ENCODE data around the gene C6orf15.

C6orf15 gene

GRCh38 chr6:31126396-31127175, 14.2 kb upstream of the C6orf15 start:
- Histone ChIP-seq H3K4me3 (ENCODE audit: low read length) (no peak overlapping the region), H3K27me3 (ENCODE audit: control insufficient read depth, insufficient read depth, low read length) (no peaks in the 10 kb centered on the region), H3K9ac (ENCODE audit: low read length) (no peak overlapping the region), H3K4me1 (ENCODE audit: control insufficient read depth, insufficient read depth, low read length) (peaks cover 22% of the 10 kb centered on the region), H3K27ac (ENCODE audit: low read depth, low read length) (no peak overlapping the region), H3K36me3 (ENCODE audit: control insufficient read depth, insufficient read depth, low read length) (no peaks in the 10 kb centered on the region)

- H3K9ac ChIP-seq (ENCODE audit: low read length): no peak overlapping the region
- H3K27me3 ChIP-seq (ENCODE audit: control insufficient read depth, insufficient read depth, low read length): no peaks in the 10 kb centered on the region
- peaks cover 22% of the 10 kb centered on the region for H3K4me1 ChIP-seq (ENCODE audit: control insufficient read depth, insufficient read depth, low read length)
- no peaks in the 10 kb centered on the region for H3K36me3 ChIP-seq (ENCODE audit: control insufficient read depth, insufficient read depth, low read length)
- no peak overlapping the region for H3K4me3 ChIP-seq (ENCODE audit: low read length)
- H3K27ac ChIP-seq (ENCODE audit: low read depth, low read length): peak overlapping the region; percentile 6
Measured at GRCh38 chr6:31125586-31126363, 13.4 kb upstream of the C6orf15 start.

DNA sequence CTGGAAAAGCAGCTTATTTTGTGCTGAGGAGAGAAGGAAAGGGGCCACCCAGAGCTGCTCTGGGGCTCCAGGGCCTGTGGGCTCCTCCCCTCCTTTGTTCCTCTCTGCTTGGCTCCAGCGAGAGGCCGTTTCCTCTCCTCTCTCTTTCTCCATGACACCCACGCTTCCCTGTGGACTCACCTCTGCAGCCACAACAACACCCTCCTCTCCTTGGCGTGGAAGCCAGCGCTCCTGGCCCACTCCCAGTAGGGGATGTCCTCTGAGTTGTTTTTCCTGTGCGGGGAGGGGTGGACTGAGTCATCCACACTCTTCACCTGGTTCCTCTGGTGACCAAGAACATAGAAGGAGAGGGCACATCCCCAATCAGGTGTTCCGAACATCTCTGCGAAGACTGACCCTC, 12.8 kb upstream of the C6orf15 start:
- no peaks in the 10 kb centered on the region for H3K36me3 ChIP-seq (ENCODE audit: control insufficient read depth, insufficient read depth, low read length)
- H3K4me1 ChIP-seq (ENCODE audit: control insufficient read depth, insufficient read depth, low read length): peaks cover 22% of the 10 kb centered on the region
- H3K27ac ChIP-seq (ENCODE audit: low read depth, low read length): peak overlapping the region; percentile 6
- no peaks in the 10 kb centered on the region for H3K27me3 ChIP-seq (ENCODE audit: control insufficient read depth, insufficient read depth, low read length)
- H3K9ac ChIP-seq (ENCODE audit: low read length): no peak overlapping the region
- H3K4me3 ChIP-seq (ENCODE audit: low read length): no peak overlapping the region

DNA sequence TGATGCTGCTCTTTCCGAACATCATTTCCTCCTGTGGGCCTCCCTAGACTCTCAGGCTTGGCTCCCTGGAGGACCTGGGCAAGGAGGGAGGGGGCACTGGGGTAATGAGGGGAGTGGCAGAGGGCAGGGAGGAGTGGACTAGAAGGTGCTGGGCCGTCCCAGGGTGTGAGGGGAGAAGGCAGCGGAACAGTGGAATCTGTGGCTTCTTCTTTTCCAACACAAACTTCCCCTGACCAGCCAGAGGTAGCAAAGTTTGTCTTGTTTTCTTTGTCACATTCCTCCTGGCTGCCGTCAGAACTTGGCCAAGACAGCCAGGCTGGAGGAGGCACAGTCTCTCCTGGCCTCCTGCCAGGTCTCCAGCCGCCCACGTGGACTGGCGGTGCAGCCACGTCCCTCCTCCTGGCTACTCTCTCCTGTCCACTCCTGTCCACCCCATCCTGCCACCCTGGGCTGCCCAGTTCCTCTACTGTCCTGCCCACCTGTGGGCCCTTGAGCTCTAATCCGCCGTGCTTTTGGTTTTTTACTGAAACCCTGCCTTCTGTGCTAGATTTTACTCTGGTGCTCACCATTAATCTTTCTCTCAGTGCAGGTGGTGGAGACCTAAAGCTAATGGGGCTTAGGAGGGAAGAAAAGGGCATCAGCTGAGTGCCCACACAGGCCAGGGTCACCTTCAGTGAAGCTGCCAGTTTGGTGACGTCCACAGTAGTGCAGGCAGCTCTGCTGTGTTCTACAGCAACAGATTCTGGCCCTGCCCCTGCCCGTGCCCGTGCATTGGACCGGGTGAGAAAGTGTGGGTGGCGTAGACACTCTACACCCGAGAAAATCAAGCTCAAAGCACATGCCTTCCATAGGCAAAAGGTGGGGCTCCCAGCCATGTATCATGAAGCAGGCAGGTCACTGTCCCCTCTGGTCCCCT, 10.7 kb upstream of the C6orf15 start:
- H3K27ac ChIP-seq (ENCODE audit: low read depth, low read length): peak overlapping the region; percentile 80
- no peaks in the 10 kb centered on the region for H3K36me3 ChIP-seq (ENCODE audit: control insufficient read depth, insufficient read depth, low read length)
- H3K4me1 ChIP-seq (ENCODE audit: control insufficient read depth, insufficient read depth, low read length): peaks cover 22% of the 10 kb centered on the region
- H3K9ac ChIP-seq (ENCODE audit: low read length): no peak overlapping the region
- H3K4me3 ChIP-seq (ENCODE audit: low read length): no peak overlapping the region
- peaks cover 3% of the 10 kb centered on the region for H3K27me3 ChIP-seq (ENCODE audit: control insufficient read depth, insufficient read depth, low read length)

DNA sequence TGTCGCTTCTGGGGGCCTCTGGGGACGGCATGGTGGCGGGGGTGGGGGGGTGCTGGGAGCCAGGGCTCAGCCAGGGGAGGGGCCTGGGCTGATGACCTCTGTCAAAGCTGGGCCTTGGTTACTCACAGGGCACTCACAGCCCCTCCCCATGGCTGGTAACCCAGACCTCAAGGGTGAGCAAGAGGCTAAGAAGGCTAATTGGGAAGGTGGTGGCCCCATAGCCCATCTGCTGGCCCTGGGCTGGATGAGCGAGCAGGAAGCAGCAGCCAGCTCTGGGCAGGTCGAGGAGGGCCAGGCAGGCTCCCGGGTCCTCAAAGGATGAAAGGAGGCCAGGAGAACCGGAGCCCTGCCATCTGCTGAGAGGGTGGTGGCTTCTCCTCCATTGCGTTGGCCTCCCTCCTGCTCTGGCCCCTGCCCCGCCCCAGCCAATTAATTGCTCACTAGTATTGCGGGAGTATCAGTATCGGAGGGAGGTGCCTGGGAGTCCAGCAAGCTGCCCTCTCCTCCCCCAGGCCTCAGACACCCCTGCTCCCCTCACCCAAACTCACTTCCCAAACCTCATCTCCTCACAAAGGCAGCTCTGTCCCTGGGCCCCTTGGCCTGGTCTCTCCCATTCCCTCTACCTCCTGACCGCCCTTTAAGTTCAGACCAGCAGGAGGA, 8.9 kb upstream of the C6orf15 start:
- Histone ChIP-seq H3K4me3 (ENCODE audit: low read length) (no peak overlapping the region), H3K9ac (ENCODE audit: low read length) (no peak overlapping the region)

GRCh38 chr6:31120151-31120915, 8.0 kb upstream of the C6orf15 start, which contains the start of gene CDSN:
Gene CDSN, minus strand, starts transcription at chr6:31120446. Its CDS starts 27 bp downstream, at chr6:31120419.
- H3K4me3 ChIP-seq (ENCODE audit: low read length): no peak within 1 kb of the TSS
- no peaks in the 10 kb centered on the region for H3K36me3 ChIP-seq (ENCODE audit: control insufficient read depth, insufficient read depth, low read length)
- H3K9ac ChIP-seq (ENCODE audit: low read length): no peak within 1 kb of the TSS
- H3K4me1 ChIP-seq (ENCODE audit: control insufficient read depth, insufficient read depth, low read length): peaks cover 26% of the 10 kb centered on the region
- H3K27ac ChIP-seq (ENCODE audit: low read depth, low read length): no peak within 1 kb of the TSS
- peaks cover 3% of the 10 kb centered on the region for H3K27me3 ChIP-seq (ENCODE audit: control insufficient read depth, insufficient read depth, low read length)

More for the DNA sequence above, 8.9 kb upstream of the C6orf15 start:
- Histone ChIP-seq H3K27ac (ENCODE audit: low read depth, low read length) (no peak overlapping the region), H3K27me3 (ENCODE audit: control insufficient read depth, insufficient read depth, low read length) (peaks cover 3% of the 10 kb centered on the region), H3K4me1 (ENCODE audit: control insufficient read depth, insufficient read depth, low read length) (peaks cover 22% of the 10 kb centered on the region), H3K36me3 (ENCODE audit: control insufficient read depth, insufficient read depth, low read length) (no peaks in the 10 kb centered on the region)

- no peak overlapping the region for H3K9ac ChIP-seq (ENCODE audit: low read length)
- peaks cover 3% of the 10 kb centered on the region for H3K27me3 ChIP-seq (ENCODE audit: control insufficient read depth, insufficient read depth, low read length)
- peaks cover 31% of the 10 kb centered on the region for H3K4me1 ChIP-seq (ENCODE audit: control insufficient read depth, insufficient read depth, low read length)
- H3K27ac ChIP-seq (ENCODE audit: low read depth, low read length): no peak overlapping the region
- no peak overlapping the region for H3K4me3 ChIP-seq (ENCODE audit: low read length)
- no peaks in the 10 kb centered on the region for H3K36me3 ChIP-seq (ENCODE audit: control insufficient read depth, insufficient read depth, low read length)
Measured at GRCh38 chr6:31118178-31118577, 5.8 kb upstream of the C6orf15 start.

- H3K36me3 ChIP-seq (ENCODE audit: control insufficient read depth, insufficient read depth, low read length): no peaks in the 10 kb centered on the region
- H3K9ac ChIP-seq (ENCODE audit: low read length): no peak overlapping the region
- peaks cover 3% of the 10 kb centered on the region for H3K27me3 ChIP-seq (ENCODE audit: control insufficient read depth, insufficient read depth, low read length)
- peak overlapping the region; percentile 42 for H3K4me3 ChIP-seq (ENCODE audit: low read length)
- peak overlapping the region; percentile 58 for H3K27ac ChIP-seq (ENCODE audit: low read depth, low read length)
- H3K4me1 ChIP-seq (ENCODE audit: control insufficient read depth, insufficient read depth, low read length): peaks cover 22% of the 10 kb centered on the region
Measured at GRCh38 chr6:31116661-31117385, 4.4 kb upstream of the C6orf15 start.

DNA sequence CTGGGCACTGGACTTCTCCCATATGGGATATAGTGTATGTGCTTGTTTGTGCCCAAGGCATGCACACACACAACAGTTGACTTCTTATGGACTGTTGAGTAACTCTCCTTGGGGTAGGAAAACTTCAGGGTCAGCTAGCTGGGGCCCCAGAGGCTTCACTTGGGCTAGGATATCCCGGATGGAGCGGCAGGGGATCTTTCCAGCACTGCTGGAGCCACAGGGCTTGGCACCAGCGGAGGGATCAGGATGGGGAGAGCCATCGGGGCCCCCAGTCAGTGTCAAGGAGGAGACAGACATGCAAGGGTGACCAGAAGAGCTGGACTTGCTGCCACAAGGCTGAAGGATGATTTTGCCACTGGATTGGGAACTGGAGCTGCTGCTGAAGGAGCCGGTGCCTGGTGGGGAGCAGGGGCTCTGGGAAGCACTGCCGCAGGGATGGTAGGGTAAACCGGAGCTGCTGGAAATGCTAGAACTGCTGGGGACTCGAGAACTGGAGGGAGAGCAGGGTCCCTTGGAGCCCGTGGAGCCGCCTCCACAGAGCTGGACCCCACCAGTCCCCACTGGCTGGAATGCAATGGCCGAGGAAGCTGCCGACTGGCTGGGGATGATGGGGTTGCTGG, 3.7 kb upstream of the C6orf15 start:
- Histone ChIP-seq H3K36me3 (ENCODE audit: control insufficient read depth, insufficient read depth, low read length) (no peaks in the 10 kb centered on the region), H3K4me3 (ENCODE audit: low read length) (peak overlapping the region; percentile 48), H3K27ac (ENCODE audit: low read depth, low read length) (no peak overlapping the region), H3K27me3 (ENCODE audit: control insufficient read depth, insufficient read depth, low read length) (peaks cover 3% of the 10 kb centered on the region), H3K9ac (ENCODE audit: low read length) (no peak overlapping the region), H3K4me1 (ENCODE audit: control insufficient read depth, insufficient read depth, low read length) (peaks cover 22% of the 10 kb centered on the region)

- H3K27me3 ChIP-seq (ENCODE audit: control insufficient read depth, insufficient read depth, low read length): peaks cover 3% of the 10 kb centered on the region
- H3K36me3 ChIP-seq (ENCODE audit: control insufficient read depth, insufficient read depth, low read length): no peaks in the 10 kb centered on the region
- H3K4me1 ChIP-seq (ENCODE audit: control insufficient read depth, insufficient read depth, low read length): peaks cover 22% of the 10 kb centered on the region
- peak overlapping the region; percentile 48 for H3K4me3 ChIP-seq (ENCODE audit: low read length)
- peak overlapping the region; percentile 83 for H3K27ac ChIP-seq (ENCODE audit: low read depth, low read length)
- no peak overlapping the region for H3K9ac ChIP-seq (ENCODE audit: low read length)
Measured at GRCh38 chr6:31114970-31115849, 2.8 kb upstream of the C6orf15 start.

All from rectal smooth muscle tissue (tissue), 1 donor.